Eye (tissue), 1 donor: ENCODE measurements around the gene SGPL1.

Source experiments
- DNase-seq: peaks from one replicate; pipeline ENCODE4 v3.0.0-alpha.2; 2015

Gene SGPL1

DNA sequence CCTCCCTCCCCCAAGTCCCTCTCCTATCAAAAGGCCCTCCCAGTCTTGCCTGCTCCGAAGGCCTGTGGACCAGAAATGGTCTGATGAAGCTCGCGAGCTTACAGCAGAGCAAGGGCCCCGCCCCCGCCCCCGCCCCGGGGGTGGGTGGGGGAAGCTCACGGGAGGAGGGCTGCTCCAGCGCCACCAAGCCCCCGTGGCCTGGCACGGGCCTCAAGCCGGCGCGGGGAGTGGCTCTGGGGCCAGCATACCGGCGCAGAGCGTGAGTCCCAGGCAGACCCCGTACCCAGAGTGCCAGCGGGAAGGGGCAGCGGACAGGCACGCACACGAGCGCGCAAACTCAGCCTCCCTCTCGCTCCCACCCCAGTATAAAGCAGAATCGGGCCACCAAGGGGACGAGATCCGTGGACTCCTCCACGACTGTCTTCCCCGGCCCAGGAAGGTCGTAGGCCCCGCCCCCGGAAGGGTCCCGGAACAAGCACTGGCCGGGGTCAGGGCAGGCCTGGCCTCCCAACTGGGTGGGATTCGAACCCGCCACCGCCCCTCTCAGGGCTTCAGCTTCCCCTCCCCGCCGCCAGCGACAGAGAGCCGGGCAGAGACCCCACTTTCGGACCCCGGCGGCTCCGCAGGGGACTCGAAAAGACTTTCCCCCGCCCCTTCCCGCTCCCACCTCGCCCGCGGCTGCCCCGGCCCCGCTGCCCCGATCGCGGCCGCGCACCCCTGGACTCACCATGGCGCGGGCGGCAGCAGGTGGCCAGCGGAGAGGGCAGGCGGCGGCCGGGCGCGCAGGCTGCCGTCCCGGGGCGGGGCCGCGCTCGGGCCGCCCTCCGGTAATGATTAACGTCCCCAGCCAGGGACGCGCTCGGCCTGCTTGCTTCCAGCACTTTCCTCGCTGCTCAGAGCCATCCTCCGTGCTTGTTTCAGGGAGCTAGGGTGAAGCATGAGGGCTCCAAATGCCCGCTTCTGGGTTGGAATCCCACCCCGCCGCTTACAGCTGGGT lies 72.4 kb downstream of the SGPL1 start, which contains the start of gene PCBD1:
TSS of gene PCBD1 (minus strand) at position 762 of the 997 bp plus-strand sequence. CDS start at position 730, 32 bp downstream.
- peak; percentile 90 for DNase-seq

DNA sequence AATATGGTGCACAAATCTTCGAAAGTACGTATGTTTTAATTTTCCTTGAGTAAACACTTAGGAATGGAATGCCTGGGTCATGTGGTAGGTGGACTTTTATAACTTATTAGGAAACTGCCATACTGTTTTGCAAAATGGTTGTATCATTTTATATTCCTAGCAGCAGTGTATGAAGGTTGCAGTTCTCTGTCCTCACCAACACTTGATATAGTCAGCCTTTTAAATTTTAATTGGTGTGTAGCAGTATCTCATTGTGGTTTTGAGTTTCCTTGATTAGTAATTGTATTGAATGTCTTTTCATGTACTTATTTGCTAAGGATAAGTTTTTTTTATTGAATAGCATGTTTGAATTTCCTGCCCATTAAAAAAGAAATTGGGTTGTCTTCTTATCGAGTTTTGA lies 73.5 kb downstream of the SGPL1 start:
- DNase-seq, result no peak

- peak; percentile 69 for DNase-seq
These were observed 75.2 kb downstream of the SGPL1 start for GRCh38 chr10:70890917-70891431.

GRCh38 chr10:70891627-70892026 lies 75.9 kb downstream of the SGPL1 start:
- DNase-seq, result no peak

- DNase-seq, result no peak
These were observed 76.9 kb downstream of the SGPL1 start for GRCh38 chr10:70892631-70893030.

GRCh38 chr10:70893227-70894006 lies 77.7 kb downstream of the SGPL1 start:
- DNase-seq, result no peak

DNA sequence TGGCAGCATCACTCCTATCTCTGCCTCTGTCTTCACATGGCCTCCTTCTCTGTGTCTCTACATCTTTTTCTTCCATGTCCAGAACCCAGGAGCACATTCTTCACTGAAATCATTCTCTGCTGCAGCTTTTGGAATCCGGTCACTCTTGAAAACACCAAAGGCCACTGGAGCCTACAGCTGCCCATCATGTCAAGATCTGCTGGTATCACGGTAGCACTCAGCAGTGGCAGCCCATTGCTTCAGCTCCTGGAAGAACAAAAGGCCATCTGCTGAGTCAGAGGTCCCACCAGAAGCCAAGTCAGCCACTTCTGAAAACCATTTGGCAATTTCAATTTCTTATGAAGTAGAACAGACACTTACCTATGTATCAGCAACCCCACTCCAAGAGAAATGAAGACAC lies 78.7 kb downstream of the SGPL1 start:
- DNase-seq, result no peak

DNA sequence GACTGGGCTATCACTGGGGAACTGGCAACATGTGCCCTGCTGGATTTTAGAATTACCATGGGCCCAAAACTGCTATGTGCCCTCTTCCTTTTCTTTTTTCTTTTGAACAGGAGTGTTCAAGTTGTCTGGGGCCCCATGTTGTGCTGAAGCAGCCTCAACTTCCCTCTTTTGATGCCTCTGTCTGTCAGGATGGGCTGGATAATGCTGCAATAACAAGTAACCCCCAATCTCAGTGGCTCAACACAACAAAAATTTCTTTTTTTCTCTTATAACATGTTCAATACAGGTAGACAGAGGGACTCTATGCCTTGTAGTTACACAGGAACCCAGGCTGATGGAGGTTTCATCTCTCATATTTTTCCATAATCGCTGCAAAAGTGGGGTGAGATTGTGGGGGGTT lies 80.8 kb downstream of the SGPL1 start:
- DNase-seq, result no peak

GRCh38 chr10:70898687-70899086 lies 82.9 kb downstream of the SGPL1 start:
- no peak for DNase-seq

DNA sequence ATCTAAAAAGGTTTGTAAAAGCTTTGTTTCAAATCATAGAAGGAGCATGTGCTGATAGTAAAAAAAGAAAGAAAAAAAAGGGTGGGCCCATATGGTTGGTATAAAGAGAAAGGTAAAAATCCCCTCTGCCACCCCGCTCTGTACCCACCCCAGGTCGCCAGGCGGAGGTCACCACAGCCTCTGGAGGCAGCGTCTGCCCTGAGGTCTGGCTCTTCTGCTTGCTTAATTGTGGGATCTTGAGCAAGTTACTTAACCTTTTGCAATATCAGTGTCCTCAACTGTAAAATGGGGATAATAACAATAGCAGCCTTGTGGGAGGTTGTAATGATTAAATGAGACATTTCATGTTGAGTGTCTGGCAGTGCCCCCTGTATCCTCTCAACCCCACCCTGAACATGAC lies 83.3 kb downstream of the SGPL1 start:
- no peak for DNase-seq

DNA sequence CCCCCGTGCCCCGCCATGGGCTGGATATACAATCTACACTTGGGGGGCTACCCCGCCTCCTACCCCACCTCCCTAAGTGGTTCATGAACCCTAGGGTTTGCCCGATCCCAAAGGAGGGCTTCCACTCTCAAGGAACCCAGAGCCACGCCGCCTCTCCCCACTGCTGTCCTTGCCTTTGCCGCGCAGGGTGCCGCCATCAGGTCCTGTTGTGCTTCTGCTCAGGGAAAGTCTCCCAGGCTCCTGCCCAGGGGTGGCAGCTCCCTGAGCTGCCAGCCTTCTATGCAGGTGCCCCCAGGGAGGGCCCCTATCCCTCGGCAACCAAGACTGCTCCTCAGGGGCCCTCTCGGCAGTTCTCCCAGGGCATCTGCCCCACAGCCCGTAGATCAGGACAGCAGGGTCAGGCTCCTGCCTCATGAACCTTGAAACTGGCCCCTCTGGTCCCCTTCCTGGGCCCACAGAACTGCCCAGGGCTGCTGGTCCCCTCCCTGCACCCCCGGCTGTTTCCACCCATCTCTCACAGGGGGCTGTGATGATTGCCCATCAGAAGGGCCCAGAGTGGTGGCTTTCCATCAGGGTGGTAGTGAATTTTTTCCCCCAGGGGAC lies 85.6 kb downstream of the SGPL1 start:
- no peak for DNase-seq

- no peak for DNase-seq
These were observed 87.0 kb downstream of the SGPL1 start for GRCh38 chr10:70902661-70903261.

- peak; percentile 85 for DNase-seq
These were observed 87.6 kb downstream of the SGPL1 start for GRCh38 chr10:70903262-70903921.

DNA sequence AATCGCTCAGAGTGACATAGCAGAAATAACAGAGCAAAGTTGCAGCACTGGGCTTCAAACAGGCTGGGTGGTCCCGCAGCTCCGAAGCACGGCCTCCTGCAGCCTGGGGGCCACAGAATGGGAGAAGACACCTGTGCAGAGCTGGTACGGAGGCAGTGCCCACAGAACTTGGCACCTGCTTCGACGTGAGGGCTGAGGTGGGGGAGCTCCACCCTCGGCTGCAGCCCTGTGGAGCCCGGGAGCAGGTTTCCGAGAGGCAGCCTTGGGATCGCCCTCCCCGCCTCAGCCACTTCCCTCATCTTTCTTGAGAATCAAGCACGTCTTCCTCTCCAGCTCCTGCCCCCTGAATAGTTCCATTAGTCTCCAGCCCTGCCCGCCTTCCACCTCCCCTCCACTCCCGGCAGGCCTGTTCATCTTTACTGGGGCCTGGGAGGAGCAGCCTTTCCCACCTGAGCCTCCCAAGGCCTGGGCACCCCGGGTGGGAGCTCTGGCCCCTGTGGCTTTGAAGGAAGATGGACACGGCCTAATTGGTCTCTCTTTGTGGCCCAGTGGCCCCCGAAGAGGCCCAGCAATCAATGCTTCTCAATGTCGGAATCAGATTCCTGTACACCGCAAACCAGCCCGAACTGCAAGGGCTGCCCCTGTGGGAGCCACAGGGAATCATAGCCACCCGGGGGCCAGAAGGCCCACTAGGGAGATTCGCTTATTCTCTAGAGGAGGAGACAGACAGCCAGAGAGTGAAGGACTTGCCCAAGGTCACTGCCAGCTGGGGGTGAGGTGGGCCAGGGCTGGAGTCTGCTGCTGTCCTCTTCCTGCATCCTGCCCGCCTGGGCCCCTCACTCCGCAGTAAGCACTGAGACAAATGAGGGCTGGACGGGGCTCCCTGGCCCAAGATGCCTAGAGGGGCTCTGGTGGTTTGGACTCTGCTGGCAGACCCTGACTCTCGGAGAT lies 89.6 kb downstream of the SGPL1 start:
- DNase-seq, result no peak

GRCh38 chr10:70906031-70906783 lies 90.5 kb downstream of the SGPL1 start:
- DNase-seq, result no peak

DNA sequence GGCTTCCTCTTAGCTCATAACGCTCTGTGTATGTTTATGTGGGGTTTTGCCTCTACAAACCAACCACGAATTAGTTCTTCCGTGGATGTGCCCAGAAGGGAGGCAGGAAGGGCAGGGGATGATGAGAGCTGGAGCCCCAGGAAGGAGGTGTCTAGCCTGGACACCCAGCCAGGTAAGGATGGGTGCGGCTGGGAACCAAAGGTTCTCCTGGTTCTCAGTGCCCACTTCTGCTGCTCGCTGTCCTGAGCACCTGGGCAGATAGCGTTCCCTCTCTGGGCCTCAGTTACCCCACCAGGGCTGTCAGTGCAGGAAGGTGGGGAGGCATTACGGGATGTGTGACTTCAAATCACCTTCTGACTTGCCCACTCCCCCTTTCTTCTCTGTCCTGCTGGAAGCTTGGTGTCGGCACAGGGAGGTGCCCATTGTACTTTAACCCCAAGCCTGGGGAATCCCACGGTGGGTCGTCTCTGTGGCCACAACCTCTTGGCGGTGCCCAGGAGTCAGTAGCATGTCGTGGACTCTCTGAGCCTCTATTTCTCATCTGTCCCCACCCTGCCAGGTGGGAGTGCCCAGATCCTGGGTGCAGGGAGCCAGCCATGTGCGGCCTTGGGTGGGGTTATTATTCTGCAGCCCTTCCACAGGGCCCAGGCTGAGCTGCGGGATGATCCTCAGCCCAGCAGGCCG lies 91.3 kb downstream of the SGPL1 start:
- DNase-seq, result no peak

- DNase-seq, result no peak
These were observed 92.1 kb downstream of the SGPL1 start for GRCh38 chr10:70907637-70908405.
